ENCODE measurements around the gene BCL10. TPM values are rescaled to one million over a fixed set of nuclear protein-coding genes. Genes with fewer than 3 reads are reported as not detected.

The BCL10 gene
- total and polyA plus RNA-seq, 2 of the 8 experiments (the other 6 are each of a cell fraction or from before 2014, with no cell fraction given) = 7.4 to 29.6 TPM

DNA sequence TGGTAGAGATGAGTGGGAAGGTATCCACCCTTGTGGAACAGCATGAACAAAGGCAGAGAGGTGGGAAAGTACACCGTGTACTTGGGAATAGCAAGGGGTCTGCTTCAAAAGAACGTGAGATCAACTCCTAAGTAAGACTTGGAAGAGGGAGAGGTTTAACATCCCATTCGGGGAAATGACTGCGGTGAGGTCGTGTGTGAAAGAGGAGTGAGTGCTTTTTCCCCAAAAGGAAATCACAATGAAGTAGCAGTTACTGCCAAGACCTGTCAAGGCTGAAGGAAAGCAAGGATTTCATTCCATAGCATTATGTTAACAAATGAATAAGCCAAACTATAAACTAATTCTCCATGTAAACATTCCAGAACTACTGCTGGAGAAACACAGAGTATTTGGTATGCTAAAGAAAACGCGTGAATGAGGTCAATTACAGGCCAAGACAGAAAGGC, 55.7 kb downstream of the BCL10 start (continued):
- TF ChIP-seq, protein P1, sequence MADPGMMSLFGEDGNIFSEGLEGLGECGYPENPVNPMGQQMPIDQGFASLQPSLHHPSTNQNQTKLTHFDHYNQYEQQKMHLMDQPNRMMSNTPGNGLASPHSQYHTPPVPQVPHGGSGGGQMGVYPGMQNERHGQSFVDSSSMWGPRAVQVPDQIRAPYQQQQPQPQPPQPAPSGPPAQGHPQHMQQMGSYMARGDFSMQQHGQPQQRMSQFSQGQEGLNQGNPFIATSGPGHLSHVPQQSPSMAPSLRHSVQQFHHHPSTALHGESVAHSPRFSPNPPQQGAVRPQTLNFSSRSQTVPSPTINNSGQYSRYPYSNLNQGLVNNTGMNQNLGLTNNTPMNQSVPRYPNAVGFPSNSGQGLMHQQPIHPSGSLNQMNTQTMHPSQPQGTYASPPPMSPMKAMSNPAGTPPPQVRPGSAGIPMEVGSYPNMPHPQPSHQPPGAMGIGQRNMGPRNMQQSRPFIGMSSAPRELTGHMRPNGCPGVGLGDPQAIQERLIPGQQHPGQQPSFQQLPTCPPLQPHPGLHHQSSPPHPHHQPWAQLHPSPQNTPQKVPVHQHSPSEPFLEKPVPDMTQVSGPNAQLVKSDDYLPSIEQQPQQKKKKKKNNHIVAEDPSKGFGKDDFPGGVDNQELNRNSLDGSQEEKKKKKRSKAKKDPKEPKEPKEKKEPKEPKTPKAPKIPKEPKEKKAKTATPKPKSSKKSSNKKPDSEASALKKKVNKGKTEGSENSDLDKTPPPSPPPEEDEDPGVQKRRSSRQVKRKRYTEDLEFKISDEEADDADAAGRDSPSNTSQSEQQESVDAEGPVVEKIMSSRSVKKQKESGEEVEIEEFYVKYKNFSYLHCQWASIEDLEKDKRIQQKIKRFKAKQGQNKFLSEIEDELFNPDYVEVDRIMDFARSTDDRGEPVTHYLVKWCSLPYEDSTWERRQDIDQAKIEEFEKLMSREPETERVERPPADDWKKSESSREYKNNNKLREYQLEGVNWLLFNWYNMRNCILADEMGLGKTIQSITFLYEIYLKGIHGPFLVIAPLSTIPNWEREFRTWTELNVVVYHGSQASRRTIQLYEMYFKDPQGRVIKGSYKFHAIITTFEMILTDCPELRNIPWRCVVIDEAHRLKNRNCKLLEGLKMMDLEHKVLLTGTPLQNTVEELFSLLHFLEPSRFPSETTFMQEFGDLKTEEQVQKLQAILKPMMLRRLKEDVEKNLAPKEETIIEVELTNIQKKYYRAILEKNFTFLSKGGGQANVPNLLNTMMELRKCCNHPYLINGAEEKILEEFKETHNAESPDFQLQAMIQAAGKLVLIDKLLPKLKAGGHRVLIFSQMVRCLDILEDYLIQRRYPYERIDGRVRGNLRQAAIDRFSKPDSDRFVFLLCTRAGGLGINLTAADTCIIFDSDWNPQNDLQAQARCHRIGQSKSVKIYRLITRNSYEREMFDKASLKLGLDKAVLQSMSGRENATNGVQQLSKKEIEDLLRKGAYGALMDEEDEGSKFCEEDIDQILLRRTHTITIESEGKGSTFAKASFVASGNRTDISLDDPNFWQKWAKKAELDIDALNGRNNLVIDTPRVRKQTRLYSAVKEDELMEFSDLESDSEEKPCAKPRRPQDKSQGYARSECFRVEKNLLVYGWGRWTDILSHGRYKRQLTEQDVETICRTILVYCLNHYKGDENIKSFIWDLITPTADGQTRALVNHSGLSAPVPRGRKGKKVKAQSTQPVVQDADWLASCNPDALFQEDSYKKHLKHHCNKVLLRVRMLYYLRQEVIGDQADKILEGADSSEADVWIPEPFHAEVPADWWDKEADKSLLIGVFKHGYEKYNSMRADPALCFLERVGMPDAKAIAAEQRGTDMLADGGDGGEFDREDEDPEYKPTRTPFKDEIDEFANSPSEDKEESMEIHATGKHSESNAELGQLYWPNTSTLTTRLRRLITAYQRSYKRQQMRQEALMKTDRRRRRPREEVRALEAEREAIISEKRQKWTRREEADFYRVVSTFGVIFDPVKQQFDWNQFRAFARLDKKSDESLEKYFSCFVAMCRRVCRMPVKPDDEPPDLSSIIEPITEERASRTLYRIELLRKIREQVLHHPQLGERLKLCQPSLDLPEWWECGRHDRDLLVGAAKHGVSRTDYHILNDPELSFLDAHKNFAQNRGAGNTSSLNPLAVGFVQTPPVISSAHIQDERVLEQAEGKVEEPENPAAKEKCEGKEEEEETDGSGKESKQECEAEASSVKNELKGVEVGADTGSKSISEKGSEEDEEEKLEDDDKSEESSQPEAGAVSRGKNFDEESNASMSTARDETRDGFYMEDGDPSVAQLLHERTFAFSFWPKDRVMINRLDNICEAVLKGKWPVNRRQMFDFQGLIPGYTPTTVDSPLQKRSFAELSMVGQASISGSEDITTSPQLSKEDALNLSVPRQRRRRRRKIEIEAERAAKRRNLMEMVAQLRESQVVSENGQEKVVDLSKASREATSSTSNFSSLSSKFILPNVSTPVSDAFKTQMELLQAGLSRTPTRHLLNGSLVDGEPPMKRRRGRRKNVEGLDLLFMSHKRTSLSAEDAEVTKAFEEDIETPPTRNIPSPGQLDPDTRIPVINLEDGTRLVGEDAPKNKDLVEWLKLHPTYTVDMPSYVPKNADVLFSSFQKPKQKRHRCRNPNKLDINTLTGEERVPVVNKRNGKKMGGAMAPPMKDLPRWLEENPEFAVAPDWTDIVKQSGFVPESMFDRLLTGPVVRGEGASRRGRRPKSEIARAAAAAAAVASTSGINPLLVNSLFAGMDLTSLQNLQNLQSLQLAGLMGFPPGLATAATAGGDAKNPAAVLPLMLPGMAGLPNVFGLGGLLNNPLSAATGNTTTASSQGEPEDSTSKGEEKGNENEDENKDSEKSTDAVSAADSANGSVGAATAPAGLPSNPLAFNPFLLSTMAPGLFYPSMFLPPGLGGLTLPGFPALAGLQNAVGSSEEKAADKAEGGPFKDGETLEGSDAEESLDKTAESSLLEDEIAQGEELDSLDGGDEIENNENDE (IDR thresholded peaks at IDR 0.05; ENCODE audit: insufficient replicate concordance, low read length) = no peak
- TF ChIP-seq CHD1 (IDR thresholded peaks at IDR 0.05; ENCODE audit: low read depth, low read length) (no peak), RBBP5 (IDR thresholded peaks at IDR 0.05; ENCODE audit: borderline replicate concordance, low read depth, low read length) (no peak), BRCA1 (IDR thresholded peaks at IDR 0.05; ENCODE audit: low read depth, low read length) (no peak), CBX8 (IDR thresholded peaks at IDR 0.05; ENCODE audit: borderline replicate concordance, low read depth, low read length) (no peak), CBX5 (IDR thresholded peaks at IDR 0.05; ENCODE audit: low read depth, low read length) (no peak), CREB1 (IDR thresholded peaks at IDR 0.05) (no peak), RNF2 (IDR thresholded peaks at IDR 0.05; ENCODE audit: borderline replicate concordance, low read depth, low read length, missing control alignments, poor library complexity, severe bottlenecking) (no peak), YY1 (IDR thresholded peaks at IDR 0.05; ENCODE audit: low read depth, low read length) (no peak), EZH2 (IDR thresholded peaks at IDR 0.05; ENCODE audit: low read depth, low read length, severe bottlenecking) (no peak), KDM5A (IDR thresholded peaks at IDR 0.05; ENCODE audit: low read length) (no peak)

Measured in H1 (cell line).